Sigmoid colon (tissue), 4 donors: ENCODE results near the gene SPATS2L.

Experiments used
- CTCF ChIP-seq, 4 experiments: fragments of 450-650 bp in 3 of 4; fragments of 200-600 bp in 1 of 4; IDR thresholded peaks; one replicate each; pipeline ENCODE4 v1.5.1; 2016 to 2019; ENCODE audit warnings: antibody characterized with exemption in 4 of 4, mild to moderate bottlenecking in 3 of 4, moderate library complexity in 2 of 4
- EP300 ChIP-seq, 4 donors: sonication (generic); formaldehyde crosslinking; IDR thresholded peaks; one replicate each; pipeline ENCODE4 v1.6.1; 2017; ENCODE audit warnings: antibody characterized with exemption in 4 of 4
- POLR2A ChIP-seq, 2 donors: fragments of 450-650 bp; IDR thresholded peaks; one replicate each; pipeline ENCODE4 v1.6.1; 2016; ENCODE audit warnings: antibody characterized with exemption in 2 of 2, mild to moderate bottlenecking in 2 of 2, moderate library complexity in 2 of 2
- POLR2AphosphoS5 ChIP-seq, 4 donors: sonication (generic); formaldehyde crosslinking; IDR thresholded peaks; one replicate each; pipeline ENCODE4 v1.6.1; 2017; ENCODE audit warnings: antibody characterized with exemption in 4 of 4

GRCh38 chr2:200446612-200447011 is 140.1 kb downstream of the SPATS2L start:
- TF ChIP-seq CTCF (IDR thresholded peaks at IDR 0.05) = no peak
- no peak for TF ChIP-seq POLR2AphosphoS5 (IDR thresholded peaks at IDR 0.05)
- no peak for TF ChIP-seq POLR2A (IDR thresholded peaks at IDR 0.05)
- TF ChIP-seq EP300 (IDR thresholded peaks at IDR 0.05) = no peak
